CD4-positive, alpha-beta T cell (primary cell): Measurements from ENCODE around the gene YIPF4. TPM values are rescaled to one million over a fixed set of nuclear protein-coding genes. Genes with fewer than 3 reads are reported as not detected.
"Not testable (repeated sequence)": the region's sequence is repeated elsewhere in the genome, so short reads cannot be mapped to it uniquely, and the experiment has no call there.

Source experiments
- ATAC-seq: fragments of 200-7000 bp; cut with Tn5 transposase; one replicate; pipeline ENCODE4 v1.10.0; 2022; ENCODE audit warnings: mild to moderate bottlenecking; ENCODE audit not compliant: poor library complexity
- CTCF ChIA-PET: fragments of 350-600 bp; sonication (Branson Sonifier 250); formaldehyde crosslinking; loops from one replicate; lab custom pipeline; 2021; ENCODE audit warnings: antibody characterized with exemption, inconsistent platforms; lab: Charles Lee
- POLR2A ChIA-PET: fragments of 350-600 bp; sonication (Branson Sonifier 250); formaldehyde crosslinking; loops from one replicate; lab custom pipeline; 2021; ENCODE audit warnings: antibody characterized with exemption, inconsistent platforms; lab: Charles Lee
- DNase-seq, 14 experiments: peaks; one replicate each; pipeline ENCODE4 v3.0.0-alpha.2; 2013 to 2020; ENCODE audit warnings: mixed read lengths in 2 of 14
- H3K27ac ChIP-seq, 2 donors: one replicate each; pipeline versions ENCODE4 v1.5.1 to v1.7.0; 2013; ENCODE audit warnings: low read length in 2 of 2, low read depth in 1 of 2, mild to moderate bottlenecking in 1 of 2
- H3K27me3 ChIP-seq, 2 experiments: 1 replicate in 1 of 2; 2 replicates in 1 of 2; pipeline versions ENCODE4 v1.6.1 to v1.7.0; 2013; ENCODE audit warnings: low read length in 2 of 2, control low read depth in 1 of 2, mild to moderate bottlenecking in 1 of 2, moderate library complexity in 1 of 2; ENCODE audit not compliant: insufficient read depth in 2 of 2, control insufficient read depth in 1 of 2
- H3K36me3 ChIP-seq: one replicate; pipeline ENCODE4 v1.6.1; 2013; ENCODE audit warnings: low read length, control low read depth; ENCODE audit not compliant: insufficient read depth
- H3K4me1 ChIP-seq: one replicate; pipeline ENCODE4 v1.6.1; 2013; ENCODE audit warnings: low read length, control low read depth; ENCODE audit not compliant: insufficient read depth
- H3K4me3 ChIP-seq: one replicate; pipeline ENCODE4 v1.5.1; 2013; ENCODE audit warnings: mild to moderate bottlenecking, low read length, moderate library complexity
- H3K9me3 ChIP-seq, 2 experiments: 1 replicate in 1 of 2; 2 replicates in 1 of 2; pipeline versions ENCODE4 v1.6.1 to v1.7.0; 2013; ENCODE audit warnings: low read length in 2 of 2, mild to moderate bottlenecking in 2 of 2, control low read depth in 1 of 2, moderate library complexity in 1 of 2; ENCODE audit not compliant: control insufficient read depth in 1 of 2, insufficient read depth in 1 of 2
- H3K27ac Mint-ChIP-seq: one replicate; pipeline ENCODE4 v1.8.0; 2020; ENCODE audit warnings: mixed read lengths
- H3K27me3 Mint-ChIP-seq: one replicate; pipeline ENCODE4 v1.8.0; 2021; ENCODE audit warnings: mixed read lengths
- H3K36me3 Mint-ChIP-seq: one replicate; pipeline ENCODE4 v1.8.0; 2021; ENCODE audit warnings: low read depth, mixed read lengths
- H3K4me1 Mint-ChIP-seq: one replicate; pipeline ENCODE4 v1.8.0; 2021; ENCODE audit warnings: low read depth, mixed read lengths
- H3K4me3 Mint-ChIP-seq: one replicate; pipeline ENCODE4 v1.8.0; 2020; ENCODE audit warnings: mild to moderate bottlenecking, mixed read lengths
- H3K9me3 Mint-ChIP-seq: one replicate; pipeline ENCODE4 v1.8.0; 2020; ENCODE audit warnings: mixed read lengths
- CTCF ChIP-seq: fragments of 200-600 bp; IDR thresholded peaks from one replicate; pipeline ENCODE4 v1.8.0; 2022; ENCODE audit warnings: antibody characterized with exemption, mild to moderate bottlenecking
- intact Hi-C, 2 experiments: fragments of 100-400 bp; cut with DNase I in 1 of 2; cut with micrococcal nuclease in 1 of 2; formaldehyde crosslinking; loops; one replicate each; pipeline versions ENCODE4 v1.15.1 to v1.9.0; 2023 to 2025; cut with DNase I, micrococcal nuclease
- total RNA-seq, 174 experiments: library from RNA in 2 of 174; stranded (reverse) in 2 of 174; gene quantifications; one replicate each; pipeline ENCODE4 v1.2.3 and lab custom pipeline; 2021 to 2026

The YIPF4 gene
- total RNA-seq, 2 experiments from 2014 or later: 7.7 to 9.7 TPM

- Histone ChIP-seq H3K27me3 (no peaks in the 10 kb centered on the region), H3K36me3 (peaks cover 21% of the 10 kb centered on the region), H3K9me3 (peaks cover 0 to 6% of the 10 kb centered on the region in 2 experiments), H3K27ac (no peak overlapping the region), H3K4me3 (no peak overlapping the region), H3K4me1 (peaks cover 6% of the 10 kb centered on the region)
- ATAC-seq (no peak), DNase-seq (no peak)
- H3K27ac Mint-ChIP-seq: no peak overlapping the region
- ChIA-PET POLR2A (no interaction called here), CTCF (no interaction called here)
- H3K27me3 Mint-ChIP-seq: no peaks in the 10 kb centered on the region
- no peak overlapping the region for H3K4me3 Mint-ChIP-seq
- no peak for TF ChIP-seq CTCF
- peaks cover 41% of the 10 kb centered on the region for H3K4me1 Mint-ChIP-seq
- peaks cover 67% of the 10 kb centered on the region for H3K36me3 Mint-ChIP-seq
- intact Hi-C loops: no loop called here
- no peaks in the 10 kb centered on the region for H3K9me3 Mint-ChIP-seq
Observed at GRCh38 chr2:32290000-32290339, 12.3 kb downstream of the YIPF4 start.

- intact Hi-C loops: no loop called here
- DNase-seq: no peak
- Histone ChIP-seq H3K4me1 (peaks cover 6% of the 10 kb centered on the region), H3K36me3 (peaks cover 27% of the 10 kb centered on the region), H3K9me3 (peaks cover 0 to 6% of the 10 kb centered on the region in 2 experiments), H3K4me3 (no peak overlapping the region), H3K27me3 (no peaks in the 10 kb centered on the region), H3K27ac (no peak overlapping the region)
- ChIA-PET POLR2A (no interaction called here), CTCF (no interaction called here)
- no peaks in the 10 kb centered on the region for H3K27me3 Mint-ChIP-seq
- H3K4me3 Mint-ChIP-seq: no peak overlapping the region
- H3K4me1 Mint-ChIP-seq: peaks cover 27% of the 10 kb centered on the region
- no peak for TF ChIP-seq CTCF
- H3K36me3 Mint-ChIP-seq: peaks cover 72% of the 10 kb centered on the region
- no peaks in the 10 kb centered on the region for H3K9me3 Mint-ChIP-seq
- ATAC-seq: no peak
- no peak overlapping the region for H3K27ac Mint-ChIP-seq
Observed at GRCh38 chr2:32291746-32292145, 14.0 kb downstream of the YIPF4 start.

GRCh38 chr2:32293493-32293892 is 15.8 kb downstream of the YIPF4 start:
- H3K27ac Mint-ChIP-seq, H3K4me3 ChIP-seq, H3K4me1 ChIP-seq, H3K4me3 Mint-ChIP-seq, POLR2A ChIA-PET, H3K9me3 ChIP-seq, ATAC-seq, DNase-seq, CTCF ChIA-PET, H3K27me3 Mint-ChIP-seq, H3K27ac ChIP-seq, intact Hi-C loops, H3K27me3 ChIP-seq, H3K9me3 Mint-ChIP-seq: not testable (repeated sequence)
- Mint-ChIP-seq H3K4me1 (peaks cover 13% of the 10 kb centered on the region), H3K36me3 (peaks cover 76% of the 10 kb centered on the region)
- H3K36me3 ChIP-seq: peaks cover 31% of the 10 kb centered on the region

GRCh38 chr2:32293966-32294562 is 16.4 kb downstream of the YIPF4 start:
- H3K4me3 ChIP-seq, H3K27ac ChIP-seq, H3K9me3 ChIP-seq, intact Hi-C loops, ATAC-seq, CTCF ChIA-PET, H3K4me3 Mint-ChIP-seq, DNase-seq, H3K27me3 Mint-ChIP-seq, POLR2A ChIA-PET, H3K4me1 ChIP-seq, H3K27ac Mint-ChIP-seq, H3K27me3 ChIP-seq, H3K9me3 Mint-ChIP-seq, H3K4me1 Mint-ChIP-seq: not testable (repeated sequence)
- peaks cover 34% of the 10 kb centered on the region for H3K36me3 ChIP-seq
- peaks cover 78% of the 10 kb centered on the region for H3K36me3 Mint-ChIP-seq
